Measurements from ENCODE around the gene ANKRD65. TPM values are rescaled to one million over a fixed set of nuclear protein-coding genes. Genes with fewer than 3 reads are reported as not detected.

The ANKRD65 gene
- total RNA-seq, 1 experiment from 2014 or later: not detected

DNA sequence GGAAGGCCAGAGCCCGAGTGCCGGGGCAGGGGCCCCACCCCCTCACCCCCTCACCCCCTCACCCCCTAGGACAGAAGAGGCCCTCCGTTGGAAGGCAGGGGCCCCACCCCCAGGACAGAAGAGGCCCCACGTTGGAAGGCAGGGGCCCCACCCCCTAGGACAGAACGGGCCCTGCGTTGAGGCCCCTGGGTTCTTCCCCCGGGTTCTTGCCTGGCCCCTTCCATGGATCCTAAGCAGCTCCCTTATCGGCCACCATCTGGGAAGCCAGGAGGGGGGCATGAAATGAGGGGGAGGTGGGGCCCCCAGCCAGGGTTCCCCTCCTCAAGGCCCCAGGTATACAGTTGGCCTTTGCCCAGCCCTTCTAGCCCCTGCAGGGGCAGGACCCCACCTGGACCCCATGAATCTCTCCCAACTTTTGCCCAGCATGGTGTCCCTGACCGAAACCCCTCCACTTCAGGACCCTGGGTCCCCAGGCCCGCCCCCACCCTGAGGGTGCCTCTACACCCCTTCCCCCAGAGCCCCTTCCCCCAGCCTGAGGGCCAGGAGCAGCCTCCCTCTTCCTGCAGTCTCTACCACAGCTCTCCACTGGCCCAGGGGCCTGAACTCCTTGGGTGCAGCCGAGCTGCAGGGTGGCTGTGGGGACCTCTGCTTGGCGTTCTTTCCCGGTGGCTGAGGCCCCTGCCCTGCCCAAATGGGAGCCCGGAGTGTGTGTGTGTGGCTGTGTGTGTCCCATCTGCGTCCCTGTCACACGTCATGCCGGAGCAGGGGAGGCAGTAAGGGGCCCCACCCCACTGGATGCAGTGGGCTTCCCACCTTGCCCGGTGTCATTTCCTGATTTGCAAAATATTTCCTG is 10.1 kb upstream of the ANKRD65 start:
- peak overlapping the region; percentile 88 for H3K9ac ChIP-seq (ENCODE audit: low read length)
- intact Hi-C loops (cut with micrococcal nuclease): no loop called here
- no peaks in the 10 kb centered on the region for H4K20me1 ChIP-seq (ENCODE audit: insufficient read depth)
- H3K4me3 ChIP-seq (replicated peaks in 1 of 2; ENCODE audit: low read depth in 1 of 2, low read length in 2 of 2): no peak overlapping the region
- POLR2A ChIA-PET: interaction anchor here (1.7 kb wide), 1 partner anchor 22 kb away, joined by 3 read pairs; no protein-coding TSS in a partner anchor
- no TSS peak for BruUV-seq (replicated peaks)
- no peaks in the 10 kb centered on the region for H3K36me3 ChIP-seq (ENCODE audit: control insufficient read depth in 1 of 2, insufficient read depth in 2 of 2, low read length in 2 of 2)
- RAD21 ChIA-PET (ENCODE audit: low non-redundant PET in 1 of 2, low total read pairs in 2 of 2, uncharacterized antibody in 2 of 2, unreplicated experiment in 2 of 2): no interaction called here
- H3K4me1 ChIP-seq (ENCODE audit: control insufficient read depth in 1 of 2, insufficient read depth in 2 of 2, low read length in 2 of 2): peaks cover 45 to 64% of the 10 kb centered on the region in 2 experiments
- peak overlapping the region; percentile 99 for H3K4me2 ChIP-seq (ENCODE audit: low read length)
- no peaks in the 10 kb centered on the region for H3K9me2 ChIP-seq (ENCODE audit: insufficient read depth)
- peaks cover 13% of the 10 kb centered on the region; the same call in 1 of the 2 replicates for H3K79me2 ChIP-seq (ENCODE audit: insufficient read depth, low read length)
- TF ChIP-seq ZNF274 (IDR thresholded peaks at IDR 0.05; ENCODE audit: low read depth, low read length): no peak
- no peak for TF ChIP-seq SRF (IDR thresholded peaks at IDR 0.05; ENCODE audit: low read depth)
- no peak for TF ChIP-seq POLR2A (IDR thresholded peaks at IDR 0.05; ENCODE audit: borderline replicate concordance, extremely low read depth, insufficient read depth, insufficient read length)
- no peak for TF ChIP-seq EZH2 (IDR thresholded peaks at IDR 0.05)
- TF ChIP-seq, protein P1, sequence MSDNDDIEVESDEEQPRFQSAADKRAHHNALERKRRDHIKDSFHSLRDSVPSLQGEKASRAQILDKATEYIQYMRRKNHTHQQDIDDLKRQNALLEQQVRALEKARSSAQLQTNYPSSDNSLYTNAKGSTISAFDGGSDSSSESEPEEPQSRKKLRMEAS (IDR thresholded peaks at IDR 0.05): no peak
- TF ChIP-seq, protein P2, sequence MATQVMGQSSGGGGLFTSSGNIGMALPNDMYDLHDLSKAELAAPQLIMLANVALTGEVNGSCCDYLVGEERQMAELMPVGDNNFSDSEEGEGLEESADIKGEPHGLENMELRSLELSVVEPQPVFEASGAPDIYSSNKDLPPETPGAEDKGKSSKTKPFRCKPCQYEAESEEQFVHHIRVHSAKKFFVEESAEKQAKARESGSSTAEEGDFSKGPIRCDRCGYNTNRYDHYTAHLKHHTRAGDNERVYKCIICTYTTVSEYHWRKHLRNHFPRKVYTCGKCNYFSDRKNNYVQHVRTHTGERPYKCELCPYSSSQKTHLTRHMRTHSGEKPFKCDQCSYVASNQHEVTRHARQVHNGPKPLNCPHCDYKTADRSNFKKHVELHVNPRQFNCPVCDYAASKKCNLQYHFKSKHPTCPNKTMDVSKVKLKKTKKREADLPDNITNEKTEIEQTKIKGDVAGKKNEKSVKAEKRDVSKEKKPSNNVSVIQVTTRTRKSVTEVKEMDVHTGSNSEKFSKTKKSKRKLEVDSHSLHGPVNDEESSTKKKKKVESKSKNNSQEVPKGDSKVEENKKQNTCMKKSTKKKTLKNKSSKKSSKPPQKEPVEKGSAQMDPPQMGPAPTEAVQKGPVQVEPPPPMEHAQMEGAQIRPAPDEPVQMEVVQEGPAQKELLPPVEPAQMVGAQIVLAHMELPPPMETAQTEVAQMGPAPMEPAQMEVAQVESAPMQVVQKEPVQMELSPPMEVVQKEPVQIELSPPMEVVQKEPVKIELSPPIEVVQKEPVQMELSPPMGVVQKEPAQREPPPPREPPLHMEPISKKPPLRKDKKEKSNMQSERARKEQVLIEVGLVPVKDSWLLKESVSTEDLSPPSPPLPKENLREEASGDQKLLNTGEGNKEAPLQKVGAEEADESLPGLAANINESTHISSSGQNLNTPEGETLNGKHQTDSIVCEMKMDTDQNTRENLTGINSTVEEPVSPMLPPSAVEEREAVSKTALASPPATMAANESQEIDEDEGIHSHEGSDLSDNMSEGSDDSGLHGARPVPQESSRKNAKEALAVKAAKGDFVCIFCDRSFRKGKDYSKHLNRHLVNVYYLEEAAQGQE (IDR thresholded peaks at IDR 0.05; ENCODE audit: low read depth): no peak
- no peak for TF ChIP-seq RAD21 (IDR thresholded peaks at IDR 0.05; ENCODE audit: low read depth)
- no peak for TF ChIP-seq SP1 (IDR thresholded peaks at IDR 0.05; ENCODE audit: low read depth)
- no peak for TF ChIP-seq JUND (IDR thresholded peaks at IDR 0.05)
- CTCF ChIA-PET: no interaction called here
- DNase-seq (ENCODE audit: low read depth, low spot score) (no peak), ATAC-seq (no peak)
- H3K27me3 ChIP-seq (ENCODE audit: insufficient read depth, low read length): no peaks in the 10 kb centered on the region
- peak overlapping the region; percentile 99 for H3K27ac ChIP-seq (ENCODE audit: low read depth, low read length)
- no peak overlapping the region for H2AFZ ChIP-seq (ENCODE audit: low read depth, low read length, poor library complexity, severe bottlenecking)
- no peaks in the 10 kb centered on the region for H3K9me3 ChIP-seq (ENCODE audit: control insufficient read depth in 1 of 2, insufficient read depth in 1 of 2, low read depth in 1 of 2, low read length in 2 of 2)
